ENCODE data around the gene ZNF512. TPM values are rescaled to one million over a fixed set of nuclear protein-coding genes. Genes with fewer than 3 reads are reported as not detected.

ZNF512 gene
- total and polyA plus RNA-seq, 5 donors from 2014 or later, result 29.3 to 47.8 (median 38.1) TPM

- Histone ChIP-seq H3K9me3 (ENCODE audit: control insufficient read depth in 2 of 2, low read length in 2 of 2) (peaks cover 5% of the 10 kb centered on the region in 2 experiments), H3K4me3 (ENCODE audit: low read depth, low read length) (no peak overlapping the region), H3K36me3 (ENCODE audit: control insufficient read depth, insufficient read depth, low read length) (no peaks in the 10 kb centered on the region), H3K27ac (ENCODE audit: insufficient read depth, low read length, poor library complexity, severe bottlenecking) (no peak overlapping the region), H3K27me3 (ENCODE audit: control insufficient read depth, insufficient read depth, low read length) (peaks cover 35% of the 10 kb centered on the region), H3K4me1 (ENCODE audit: control insufficient read depth, insufficient read depth, low read length, poor library complexity, severe bottlenecking) (no peaks in the 10 kb centered on the region)
- peaks cover 45% of the 10 kb centered on the region for H3K27me3 Mint-ChIP-seq
- ATAC-seq (ENCODE audit: low read depth in 2 of 2) (no peak), DNase-seq (no peak)
- no peaks in the 10 kb centered on the region for H3K36me3 Mint-ChIP-seq
- no peaks in the 10 kb centered on the region for H3K4me1 Mint-ChIP-seq
- H3K9me3 Mint-ChIP-seq, result peaks cover 0 to 7% (median 4%) of the 10 kb centered on the region in 7 donors
- no peak overlapping the region for H3K27ac Mint-ChIP-seq
- no peak overlapping the region for H3K4me3 Mint-ChIP-seq
Measured at GRCh38 chr2:27571681-27572080, 11.2 kb upstream of the ZNF512 start.

GRCh38 chr2:27572439-27572838 lies 10.4 kb upstream of the ZNF512 start:
- H3K27ac Mint-ChIP-seq, result no peak overlapping the region
- no peak for DNase-seq
- H3K4me3 Mint-ChIP-seq, result no peak overlapping the region

GRCh38 chr2:27572998-27573429 lies 9.8 kb upstream of the ZNF512 start:
- Histone ChIP-seq H3K27ac (ENCODE audit: insufficient read depth, low read length, poor library complexity, severe bottlenecking) (no peak overlapping the region), H3K4me1 (ENCODE audit: control insufficient read depth, insufficient read depth, low read length, poor library complexity, severe bottlenecking) (no peaks in the 10 kb centered on the region), H3K4me3 (ENCODE audit: low read depth, low read length) (no peak overlapping the region), H3K9me3 (ENCODE audit: control insufficient read depth in 2 of 2, low read length in 2 of 2) (peaks cover 5% of the 10 kb centered on the region in 2 experiments), H3K36me3 (ENCODE audit: control insufficient read depth, insufficient read depth, low read length) (no peaks in the 10 kb centered on the region), H3K27me3 (ENCODE audit: control insufficient read depth, insufficient read depth, low read length) (peaks cover 24% of the 10 kb centered on the region)
- H3K4me1 Mint-ChIP-seq, result no peaks in the 10 kb centered on the region
- DNase-seq (no peak), ATAC-seq (ENCODE audit: low read depth in 2 of 2) (no peak)
- H3K36me3 Mint-ChIP-seq, result peaks cover 4% of the 10 kb centered on the region
- H3K9me3 Mint-ChIP-seq, result peaks cover 0 to 18% (median 3%) of the 10 kb centered on the region in 7 donors
- no peak overlapping the region for H3K27ac Mint-ChIP-seq
- peaks cover 32% of the 10 kb centered on the region for H3K27me3 Mint-ChIP-seq
- no peak overlapping the region for H3K4me3 Mint-ChIP-seq

More at GRCh38 chr2:27572439-27572838, 10.4 kb upstream of the ZNF512 start:
- Mint-ChIP-seq H3K36me3 (no peaks in the 10 kb centered on the region), H3K27me3 (peaks cover 37% of the 10 kb centered on the region), H3K4me1 (no peaks in the 10 kb centered on the region), H3K9me3 (peaks cover 0 to 14% (median 4%) of the 10 kb centered on the region in 7 donors)
- no peak for ATAC-seq (ENCODE audit: low read depth in 2 of 2)
- Histone ChIP-seq H3K9me3 (ENCODE audit: control insufficient read depth in 2 of 2, low read length in 2 of 2) (peaks cover 5% of the 10 kb centered on the region in 2 experiments), H3K4me3 (ENCODE audit: low read depth, low read length) (no peak overlapping the region), H3K27me3 (ENCODE audit: control insufficient read depth, insufficient read depth, low read length) (peaks cover 29% of the 10 kb centered on the region), H3K36me3 (ENCODE audit: control insufficient read depth, insufficient read depth, low read length) (no peaks in the 10 kb centered on the region), H3K27ac (ENCODE audit: insufficient read depth, low read length, poor library complexity, severe bottlenecking) (no peak overlapping the region), H3K4me1 (ENCODE audit: control insufficient read depth, insufficient read depth, low read length, poor library complexity, severe bottlenecking) (no peaks in the 10 kb centered on the region)

GRCh38 chr2:27573452-27573851 lies 9.4 kb upstream of the ZNF512 start:
- Mint-ChIP-seq H3K27me3 (peaks cover 27% of the 10 kb centered on the region), H3K4me3 (no peak overlapping the region), H3K27ac (no peak overlapping the region), H3K9me3 (peaks cover 0 to 18% (median 4%) of the 10 kb centered on the region in 7 donors), H3K4me1 (no peaks in the 10 kb centered on the region), H3K36me3 (peaks cover 4% of the 10 kb centered on the region)
- Histone ChIP-seq H3K4me1 (ENCODE audit: control insufficient read depth, insufficient read depth, low read length, poor library complexity, severe bottlenecking) (no peaks in the 10 kb centered on the region), H3K4me3 (ENCODE audit: low read depth, low read length) (no peak overlapping the region), H3K27me3 (ENCODE audit: control insufficient read depth, insufficient read depth, low read length) (peaks cover 20% of the 10 kb centered on the region), H3K9me3 (ENCODE audit: control insufficient read depth in 2 of 2, low read length in 2 of 2) (peaks cover 5% of the 10 kb centered on the region in 2 experiments), H3K36me3 (ENCODE audit: control insufficient read depth, insufficient read depth, low read length) (no peaks in the 10 kb centered on the region), H3K27ac (ENCODE audit: insufficient read depth, low read length, poor library complexity, severe bottlenecking) (no peak overlapping the region)
- ATAC-seq (ENCODE audit: low read depth in 2 of 2), result no peak
- no peak for DNase-seq

GRCh38 chr2:27581417-27582128 lies 1.3 kb upstream of the ZNF512 start:
- ATAC-seq (ENCODE audit: low read depth in 2 of 2) (no peak), DNase-seq (peak in 1 of 3 donors; percentile 3)
- Mint-ChIP-seq H3K36me3 (peaks cover 17% of the 10 kb centered on the region), H3K27ac (peak overlapping the region in 2 of 3 donors; percentile 98), H3K27me3 (no peaks in the 10 kb centered on the region), H3K4me1 (peaks cover 25 to 52% (median 39%) of the 10 kb centered on the region in 4 donors), H3K9me3 (peaks cover 0 to 17% (median 9%) of the 10 kb centered on the region in 7 donors), H3K4me3 (peak overlapping the region; percentile 96 to 99 (median 98))
- H3K4me3 ChIP-seq (ENCODE audit: low read depth, low read length), result no peak overlapping the region
- peak overlapping the region; percentile 78 for H3K27ac ChIP-seq (ENCODE audit: insufficient read depth, low read length, poor library complexity, severe bottlenecking)
- no peaks in the 10 kb centered on the region for H3K36me3 ChIP-seq (ENCODE audit: control insufficient read depth, insufficient read depth, low read length)
- H3K9me3 ChIP-seq (ENCODE audit: control insufficient read depth in 2 of 2, low read length in 2 of 2), result peaks cover 0 to 3% of the 10 kb centered on the region in 2 experiments
- H3K4me1 ChIP-seq (ENCODE audit: control insufficient read depth, insufficient read depth, low read length, poor library complexity, severe bottlenecking), result peaks cover 41% of the 10 kb centered on the region
- no peaks in the 10 kb centered on the region for H3K27me3 ChIP-seq (ENCODE audit: control insufficient read depth, insufficient read depth, low read length)

GRCh38 chr2:27582129-27582694 lies 630 bp upstream of the ZNF512 start:
- ATAC-seq (ENCODE audit: low read depth in 2 of 2) (no peak), DNase-seq (peak in 2 of 3 donors; percentile 5 to 8)
- H3K9me3 Mint-ChIP-seq, result peaks cover 0 to 11% (median 9%) of the 10 kb centered on the region in 7 donors
- Histone ChIP-seq H3K9me3 (ENCODE audit: control insufficient read depth in 2 of 2, low read length in 2 of 2) (peaks cover 0 to 2% of the 10 kb centered on the region in 2 experiments), H3K4me3 (ENCODE audit: low read depth, low read length) (peak overlapping the region; percentile 98), H3K27me3 (ENCODE audit: control insufficient read depth, insufficient read depth, low read length) (no peaks in the 10 kb centered on the region), H3K27ac (ENCODE audit: insufficient read depth, low read length, poor library complexity, severe bottlenecking) (peak overlapping the region; percentile 78), H3K4me1 (ENCODE audit: control insufficient read depth, insufficient read depth, low read length, poor library complexity, severe bottlenecking) (peaks cover 47% of the 10 kb centered on the region), H3K36me3 (ENCODE audit: control insufficient read depth, insufficient read depth, low read length) (no peaks in the 10 kb centered on the region)
- H3K4me1 Mint-ChIP-seq, result peaks cover 28 to 58% (median 43%) of the 10 kb centered on the region in 4 donors
- H3K27ac Mint-ChIP-seq, result peak overlapping the region; percentile 96 to 98 (median 98)
- peaks cover 22% of the 10 kb centered on the region for H3K36me3 Mint-ChIP-seq
- peak overlapping the region; percentile 96 to 99 (median 98) for H3K4me3 Mint-ChIP-seq
- no peaks in the 10 kb centered on the region for H3K27me3 Mint-ChIP-seq

GRCh38 chr2:27583390-27583915 lies 611 bp downstream of the ZNF512 start:
- Mint-ChIP-seq H3K27ac (peak overlapping the region; percentile 96 to 98 (median 98)), H3K4me3 (peak overlapping the region; percentile 96 to 99 (median 98))

More at GRCh38 chr2:27583390-27583915, 611 bp downstream of the ZNF512 start:
- DNase-seq (no peak), ATAC-seq (ENCODE audit: low read depth in 2 of 2) (no peak)
- Mint-ChIP-seq H3K9me3 (peaks cover under 1 to 9% (median 5%) of the 10 kb centered on the region in 7 donors), H3K36me3 (peaks cover 22% of the 10 kb centered on the region), H3K4me1 (peaks cover 35 to 69% (median 51%) of the 10 kb centered on the region in 4 donors), H3K27me3 (no peaks in the 10 kb centered on the region)
- peaks cover 50% of the 10 kb centered on the region for H3K4me1 ChIP-seq (ENCODE audit: control insufficient read depth, insufficient read depth, low read length, poor library complexity, severe bottlenecking)
- H3K27ac ChIP-seq (ENCODE audit: insufficient read depth, low read length, poor library complexity, severe bottlenecking), result peak overlapping the region; percentile 78
- peaks cover 0 to 2% of the 10 kb centered on the region in 2 experiments for H3K9me3 ChIP-seq (ENCODE audit: control insufficient read depth in 2 of 2, low read length in 2 of 2)
- no peaks in the 10 kb centered on the region for H3K36me3 ChIP-seq (ENCODE audit: control insufficient read depth, insufficient read depth, low read length)
- no peaks in the 10 kb centered on the region for H3K27me3 ChIP-seq (ENCODE audit: control insufficient read depth, insufficient read depth, low read length)
- H3K4me3 ChIP-seq (ENCODE audit: low read depth, low read length), result peak overlapping the region; percentile 98
